HepG2 (cell line): ENCODE results near the gene ZBTB46. TPM values are rescaled to one million over a fixed set of nuclear protein-coding genes. Genes with fewer than 3 reads are reported as not detected.
A peak's percentile ranks its signal among the peaks of the same experiment; 100 is the strongest.

Experiments
- ATAC-seq: fragments of 200-7000 bp; cut with Tn5 transposase; 3 replicates; pipeline ENCODE4 v1.9.1; 2020; ENCODE audit warnings: mild to moderate bottlenecking, moderate library complexity
- BruUV-seq: library from RNA; stranded (reverse); fragments of 400-500 nt; replicated peaks from 2 replicates; lab custom pipeline; 2021; lab: Mats Ljungman, UMichigan
- CTCF ChIA-PET: fragments of 300-600 bp; formaldehyde crosslinking; extraction: SDS; loops from one replicate; lab custom pipeline; 2021; ENCODE audit warnings: low total read pairs, inconsistent platforms, low intra/inter-chr PET ratio; lab: Yijun Ruan, JAX
- POLR2A ChIA-PET: fragments of 350-600 bp; sonication (Branson Sonifier 250); formaldehyde crosslinking; loops from one replicate; lab custom pipeline; 2020; ENCODE audit warnings: antibody characterized with exemption, inconsistent platforms; lab: Yijun Ruan, JAX
- DNase-seq: peaks from one replicate; pipeline ENCODE4 v3.0.0-alpha.2; 2015; ENCODE audit warnings: low spot score
- FAIRE-seq: peaks from 3 replicates; lab custom pipeline; 2011; peaks lifted over from hg19 to GRCh38; lab: Jason Lieb, UNC
- H2AFZ ChIP-seq: one replicate; pipeline ENCODE4 v1.6.1; 2011; ENCODE audit warnings: low read length, inconsistent platforms
- H3K27ac ChIP-seq: fragments of 300-600 bp; 3 replicates; pipeline ENCODE4 v1.8.0; 2011; ENCODE audit warnings: mixed run types, mild to moderate bottlenecking, mixed read lengths, low read length, inconsistent platforms; ENCODE audit not compliant: insufficient read depth; ENCODE audit errors: extremely low read length
- H3K27me3 ChIP-seq, 2 experiments: fragments of 200-600 bp in 1 of 2; 2 replicates in 1 of 2; 3 replicates in 1 of 2; pipeline versions ENCODE4 v1.6.0 to v1.8.0; 2011; ENCODE audit warnings: low read length in 2 of 2, mild to moderate bottlenecking in 2 of 2, moderate library complexity in 2 of 2, inconsistent platforms in 1 of 2; ENCODE audit not compliant: insufficient read depth in 2 of 2, control insufficient read depth in 1 of 2
- H3K36me3 ChIP-seq, 2 experiments: fragments of 200-600 bp in 1 of 2; replicated peaks in 1 of 2; 2 replicates in 1 of 2; 3 replicates in 1 of 2; pipeline versions ENCODE4 v1.5.1 to v1.8.0; 2011; ENCODE audit warnings: low read length in 2 of 2, inconsistent platforms in 1 of 2; ENCODE audit not compliant: insufficient read depth in 2 of 2, control insufficient read depth in 1 of 2
- H3K4me1 ChIP-seq: 2 replicates; pipeline ENCODE4 v1.5.1; 2012; ENCODE audit warnings: low read length, inconsistent platforms; ENCODE audit not compliant: insufficient read depth
- H3K4me2 ChIP-seq: 2 replicates; pipeline ENCODE4 v1.6.0; 2011; ENCODE audit warnings: low read depth, low read length, inconsistent platforms
- H3K4me3 ChIP-seq, 3 experiments: fragments of 200-600 bp in 1 of 3; sonication (generic), shearing (Covaris generic) in 1 of 3; replicated peaks in 1 of 3; 2 replicates each; pipeline ENCODE4 v1.5.1; 2011 to 2016; ENCODE audit warnings: low read length in 3 of 3, inconsistent platforms in 2 of 3, low read depth in 2 of 3, mild to moderate bottlenecking in 2 of 3, control low read depth in 1 of 3, mixed read lengths in 1 of 3; ENCODE audit not compliant: insufficient read depth in 1 of 3
- H3K79me2 ChIP-seq: one replicate; pipeline ENCODE4 v1.6.1; 2011; ENCODE audit warnings: low read length, inconsistent platforms; ENCODE audit not compliant: insufficient read depth
- H3K9ac ChIP-seq: 2 replicates; pipeline ENCODE4 v1.6.0; 2011; ENCODE audit warnings: mild to moderate bottlenecking, low read depth, low read length, inconsistent platforms; ENCODE audit not compliant: insufficient read depth
- H3K9me3 ChIP-seq: 2 replicates; pipeline ENCODE4 v1.5.1; 2012; ENCODE audit warnings: mild to moderate bottlenecking, low read length
- H4K20me1 ChIP-seq: 2 replicates; pipeline ENCODE4 v1.6.0; 2011; ENCODE audit warnings: inconsistent platforms, mild to moderate bottlenecking, low read length, moderate library complexity; ENCODE audit not compliant: insufficient read depth
- RBFOX2 ChIP-seq: fragments of 200-400 bp; formaldehyde crosslinking; IDR thresholded peaks from 2 replicates; pipeline ENCODE4 v1.6.1; 2017; ENCODE audit warnings: low read depth, mild to moderate bottlenecking, low read length
- WGBS: methylation state at CpG from one replicate; pipeline ENCODE4 v1.1.6; 2017; ENCODE audit warnings: low lambda C conversion rate; 5-methylcytosine and 5-hydroxymethylcytosine counted together
- in situ Hi-C: cut with HindIII; loops from 2 replicates; pipeline ENCODE4 v1.10.0; 2017; ENCODE audit warnings: low pct_unique_long_range_greater_than_20kb; ENCODE audit not compliant: extremely low pct_ligation_motif_present
- intact Hi-C: fragments of 100-400 bp; cut with micrococcal nuclease; formaldehyde crosslinking; loops from one replicate; pipeline ENCODE4 v1.10.0; 2022; ENCODE audit not compliant: unreplicated experiment
- polyA plus RNA-seq, 8 experiments: library from polyadenylated mRNA; depleted of rRNA in 3 of 8; stranded (reverse) in 7 of 8; unstranded in 1 of 8; fragments of >200 nt; fragmentation: Illumina TruSeq in 4 of 8; extraction: Trizol in 4 of 8; gene quantifications; 2 replicates each; pipeline versions ENCODE4 v1.2.1 to v1.2.3, GENCODE V29; 2011 to 2016; ENCODE audit warnings: low read depth in 4 of 8, missing spikeins in 1 of 8, mixed read lengths in 1 of 8; ENCODE audit not compliant: insufficient read depth in 1 of 8
- total RNA-seq, 5 experiments: library from RNA; depleted of rRNA; stranded (reverse); fragments of >200 nt; fragmentation: Illumina TruSeq; extraction: Trizol; gene quantifications; 2 replicates each; pipeline ENCODE4 v1.2.3, GENCODE V29; 2016; ENCODE audit warnings: low read depth in 1 of 5
- TF ChIP-seq, protein P1 (sequence below): sonication (generic); formaldehyde crosslinking; IDR thresholded peaks from 2 replicates; pipeline ENCODE4 v1.5.0; 2020; ENCODE audit warnings: mild to moderate bottlenecking, missing genetic modification reagents
- TF ChIP-seq, protein P2 (sequence below): sonication (generic); formaldehyde crosslinking; IDR thresholded peaks from 2 replicates; pipeline ENCODE4 v1.4.0; 2020; ENCODE audit warnings: missing genetic modification reagents, low read depth, mild to moderate bottlenecking, borderline replicate concordance
- TF ChIP-seq, protein P3 (sequence below): sonication (generic); formaldehyde crosslinking; IDR thresholded peaks from 2 replicates; pipeline ENCODE4 v1.4.0; 2020; ENCODE audit warnings: mild to moderate bottlenecking, missing genetic modification reagents

The ZBTB46 gene
- total and polyA plus RNA-seq, 2 of the 13 experiments (the other 11 are each of a cell fraction or from before 2014, with no cell fraction given), result 1.6 to 13.5 TPM

- Histone ChIP-seq H3K9ac (no peak overlapping the region), H2AFZ (no peak overlapping the region), H3K4me2 (no peak overlapping the region), H3K27ac (no peak overlapping the region), H3K4me1 (peaks cover 22% of the 10 kb centered on the region), H3K9me3 (no peaks in the 10 kb centered on the region), H3K36me3 (peaks cover 20 to 38% of the 10 kb centered on the region in 2 experiments), H4K20me1 (peaks cover 10% of the 10 kb centered on the region; the same call in 1 of the 2 replicates), H3K27me3 (no peaks in the 10 kb centered on the region; a peak in 1 of 5 replicates), H3K4me3 (no peak overlapping the region), H3K79me2 (peaks cover 38% of the 10 kb centered on the region)
- 77% methylated on average over 6 of the region's 6 CpGs for WGBS
- ChIA-PET POLR2A (interaction anchor here (1.5 to 12.4 kb wide), 2 partner anchors 31 to 40 kb away, joined by 5 to 190 read pairs; partner anchors contain the start of genes LIME1 and SLC2A4RG), CTCF (no interaction called here)
- in situ Hi-C loops, result loop anchor here (5.0 to 10.0 kb wide), 3 partner anchors 38 to 153 kb away; no protein-coding TSS in a partner anchor
- ATAC-seq, result no peak
- FAIRE-seq, result no peak
- TF ChIP-seq, protein P1, sequence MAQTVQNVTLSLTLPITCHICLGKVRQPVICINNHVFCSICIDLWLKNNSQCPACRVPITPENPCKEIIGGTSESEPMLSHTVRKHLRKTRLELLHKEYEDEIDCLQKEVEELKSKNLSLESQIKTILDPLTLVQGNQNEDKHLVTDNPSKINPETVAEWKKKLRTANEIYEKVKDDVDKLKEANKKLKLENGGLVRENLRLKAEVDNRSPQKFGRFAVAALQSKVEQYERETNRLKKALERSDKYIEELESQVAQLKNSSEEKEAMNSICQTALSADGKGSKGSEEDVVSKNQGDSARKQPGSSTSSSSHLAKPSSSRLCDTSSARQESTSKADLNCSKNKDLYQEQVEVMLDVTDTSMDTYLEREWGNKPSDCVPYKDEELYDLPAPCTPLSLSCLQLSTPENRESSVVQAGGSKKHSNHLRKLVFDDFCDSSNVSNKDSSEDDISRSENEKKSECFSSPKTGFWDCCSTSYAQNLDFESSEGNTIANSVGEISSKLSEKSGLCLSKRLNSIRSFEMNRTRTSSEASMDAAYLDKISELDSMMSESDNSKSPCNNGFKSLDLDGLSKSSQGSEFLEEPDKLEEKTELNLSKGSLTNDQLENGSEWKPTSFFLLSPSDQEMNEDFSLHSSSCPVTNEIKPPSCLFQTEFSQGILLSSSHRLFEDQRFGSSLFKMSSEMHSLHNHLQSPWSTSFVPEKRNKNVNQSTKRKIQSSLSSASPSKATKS (CRISPR knock-in tag), result no peak
- TF ChIP-seq, protein P2, sequence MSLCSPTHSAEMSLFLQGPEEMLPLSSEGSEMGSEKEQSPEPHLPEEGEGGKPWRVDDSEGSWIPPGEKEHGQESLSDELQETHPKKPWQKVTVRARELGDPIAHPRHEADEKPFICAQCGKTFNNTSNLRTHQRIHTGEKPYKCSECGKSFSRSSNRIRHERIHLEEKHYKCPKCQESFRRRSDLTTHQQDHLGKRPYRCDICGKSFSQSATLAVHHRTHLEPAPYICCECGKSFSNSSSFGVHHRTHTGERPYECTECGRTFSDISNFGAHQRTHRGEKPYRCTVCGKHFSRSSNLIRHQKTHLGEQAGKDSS, result 0 out of 2 replicates have a peak, but pooled peaks have one; percentile 50
- peak; percentile 65 for TF ChIP-seq RBFOX2
- TF ChIP-seq, protein P3, sequence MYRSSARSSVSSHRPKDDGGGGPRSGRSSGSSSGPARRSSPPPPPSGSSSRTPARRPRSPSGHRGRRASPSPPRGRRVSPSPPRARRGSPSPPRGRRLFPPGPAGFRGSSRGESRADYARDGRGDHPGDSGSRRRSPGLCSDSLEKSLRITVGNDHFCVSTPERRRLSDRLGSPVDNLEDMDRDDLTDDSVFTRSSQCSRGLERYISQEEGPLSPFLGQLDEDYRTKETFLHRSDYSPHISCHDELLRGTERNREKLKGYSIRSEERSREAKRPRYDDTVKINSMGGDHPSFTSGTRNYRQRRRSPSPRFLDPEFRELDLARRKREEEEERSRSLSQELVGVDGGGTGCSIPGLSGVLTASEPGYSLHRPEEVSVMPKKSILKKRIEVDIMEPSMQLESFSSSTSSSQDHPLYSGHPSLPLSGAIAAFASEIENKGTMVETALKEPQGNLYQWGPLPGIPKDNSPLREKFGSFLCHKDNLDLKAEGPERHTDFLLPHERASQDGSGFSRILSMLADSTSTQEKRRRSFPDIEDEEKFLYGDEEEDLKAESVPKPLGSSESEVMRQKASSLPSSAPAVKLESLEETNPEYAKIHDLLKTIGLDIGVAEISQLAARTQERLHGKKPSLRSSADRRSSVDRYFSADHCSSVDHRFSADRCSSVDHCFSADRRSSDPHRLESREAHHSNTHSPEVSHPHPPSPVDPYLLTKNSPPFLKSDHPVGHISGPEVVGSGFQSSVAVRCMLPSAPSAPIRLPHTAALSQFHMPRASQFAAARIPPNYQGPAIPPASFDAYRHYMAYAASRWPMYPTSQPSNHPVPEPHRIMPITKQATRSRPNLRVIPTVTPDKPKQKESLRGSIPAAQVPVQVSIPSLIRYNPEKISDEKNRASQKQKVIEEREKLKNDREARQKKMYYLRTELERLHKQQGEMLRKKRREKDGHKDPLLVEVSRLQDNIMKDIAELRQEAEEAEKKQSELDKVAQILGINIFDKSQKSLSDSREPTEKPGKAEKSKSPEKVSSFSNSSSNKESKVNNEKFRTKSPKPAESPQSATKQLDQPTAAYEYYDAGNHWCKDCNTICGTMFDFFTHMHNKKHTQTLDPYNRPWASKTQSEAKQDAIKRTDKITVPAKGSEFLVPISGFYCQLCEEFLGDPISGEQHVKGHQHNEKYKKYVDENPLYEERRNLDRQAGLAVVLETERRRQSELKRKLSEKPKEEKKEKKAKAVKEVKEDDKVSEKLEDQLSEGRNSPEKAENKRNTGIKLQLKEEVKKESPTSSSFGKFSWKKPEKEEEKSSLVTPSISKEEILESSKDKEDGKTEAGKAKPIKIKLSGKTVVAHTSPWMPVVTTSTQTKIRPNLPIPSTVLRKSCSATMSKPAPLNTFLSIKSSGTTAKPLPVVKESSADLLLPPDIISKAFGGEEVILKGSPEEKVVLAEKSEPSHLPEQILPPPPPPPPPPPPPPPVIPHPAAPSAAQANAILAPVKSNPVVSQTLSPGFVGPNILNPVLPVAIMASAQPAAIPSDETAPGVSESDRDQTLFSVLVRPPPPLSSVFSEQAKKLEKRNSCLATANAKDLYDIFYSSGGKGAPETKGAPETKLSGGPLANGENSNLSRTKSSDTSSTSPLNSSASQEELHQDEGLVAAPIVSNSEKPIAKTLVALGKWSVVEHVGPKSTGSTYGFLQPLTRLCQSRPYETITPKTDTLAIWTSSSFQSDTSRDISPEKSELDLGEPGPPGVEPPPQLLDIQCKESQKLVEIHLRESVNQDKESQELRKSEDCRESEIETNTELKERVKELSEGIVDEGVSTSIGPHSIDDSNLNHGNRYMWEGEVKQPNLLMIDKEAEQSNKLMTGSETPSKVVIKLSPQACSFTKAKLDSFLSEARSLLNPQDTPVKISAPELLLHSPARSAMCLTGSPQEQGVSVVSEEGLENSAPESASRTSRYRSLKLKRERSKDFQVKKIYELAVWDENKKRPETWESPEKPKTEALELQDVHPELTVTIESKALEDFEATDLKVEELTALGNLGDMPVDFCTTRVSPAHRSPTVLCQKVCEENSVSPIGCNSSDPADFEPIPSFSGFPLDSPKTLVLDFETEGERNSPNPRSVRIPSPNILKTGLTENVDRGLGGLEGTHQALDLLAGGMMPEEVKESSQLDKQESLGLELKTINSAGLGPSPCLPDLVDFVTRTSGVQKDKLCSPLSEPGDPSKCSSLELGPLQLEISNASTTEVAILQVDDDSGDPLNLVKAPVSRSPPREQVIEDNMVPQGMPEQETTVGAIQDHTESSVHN (CRISPR knock-in tag), result no peak
- BruUV-seq, result no TSS peak
- DNase-seq, result no peak
- intact Hi-C loops, result no loop called here
Observed at GRCh38 chr20:63704749-63705117, 126.3 kb downstream of the ZBTB46 start.
